HepG2 (cell line): ENCODE measurements around the gene CD34. TPM values are rescaled to one million over a fixed set of nuclear protein-coding genes. Genes with fewer than 3 reads are reported as not detected.

Source experiments
- ATAC-seq: fragments of 200-7000 bp; cut with Tn5 transposase; 3 replicates; pipeline ENCODE4 v1.9.1; 2020; ENCODE audit warnings: mild to moderate bottlenecking, moderate library complexity
- BruUV-seq: library from RNA; stranded (reverse); fragments of 400-500 nt; replicated peaks from 2 replicates; lab custom pipeline; 2021; lab: Mats Ljungman, UMichigan
- CTCF ChIA-PET: fragments of 300-600 bp; formaldehyde crosslinking; extraction: SDS; loops from one replicate; lab custom pipeline; 2021; ENCODE audit warnings: low total read pairs, inconsistent platforms, low intra/inter-chr PET ratio; lab: Yijun Ruan, JAX
- POLR2A ChIA-PET: fragments of 350-600 bp; sonication (Branson Sonifier 250); formaldehyde crosslinking; loops from one replicate; lab custom pipeline; 2020; ENCODE audit warnings: antibody characterized with exemption, inconsistent platforms; lab: Yijun Ruan, JAX
- DNase-seq: peaks from one replicate; pipeline ENCODE4 v3.0.0-alpha.2; 2015; ENCODE audit warnings: low spot score
- FAIRE-seq: peaks from 3 replicates; lab custom pipeline; 2011; peaks lifted over from hg19 to GRCh38; lab: Jason Lieb, UNC
- H2AFZ ChIP-seq: one replicate; pipeline ENCODE4 v1.6.1; 2011; ENCODE audit warnings: low read length, inconsistent platforms
- H3K27ac ChIP-seq: fragments of 300-600 bp; 3 replicates; pipeline ENCODE4 v1.8.0; 2011; ENCODE audit warnings: mixed run types, mild to moderate bottlenecking, mixed read lengths, low read length, inconsistent platforms; ENCODE audit not compliant: insufficient read depth; ENCODE audit errors: extremely low read length
- H3K27me3 ChIP-seq, 2 experiments: fragments of 200-600 bp in 1 of 2; 2 replicates in 1 of 2; 3 replicates in 1 of 2; pipeline versions ENCODE4 v1.6.0 to v1.8.0; 2011; ENCODE audit warnings: low read length in 2 of 2, mild to moderate bottlenecking in 2 of 2, moderate library complexity in 2 of 2, inconsistent platforms in 1 of 2; ENCODE audit not compliant: insufficient read depth in 2 of 2, control insufficient read depth in 1 of 2
- H3K36me3 ChIP-seq, 2 experiments: fragments of 200-600 bp in 1 of 2; replicated peaks in 1 of 2; 2 replicates in 1 of 2; 3 replicates in 1 of 2; pipeline versions ENCODE4 v1.5.1 to v1.8.0; 2011; ENCODE audit warnings: low read length in 2 of 2, inconsistent platforms in 1 of 2; ENCODE audit not compliant: insufficient read depth in 2 of 2, control insufficient read depth in 1 of 2
- H3K4me1 ChIP-seq: 2 replicates; pipeline ENCODE4 v1.5.1; 2012; ENCODE audit warnings: low read length, inconsistent platforms; ENCODE audit not compliant: insufficient read depth
- H3K4me2 ChIP-seq: 2 replicates; pipeline ENCODE4 v1.6.0; 2011; ENCODE audit warnings: low read depth, low read length, inconsistent platforms
- H3K4me3 ChIP-seq, 3 experiments: fragments of 200-600 bp in 1 of 3; sonication (generic), shearing (Covaris generic) in 1 of 3; replicated peaks in 1 of 3; 2 replicates each; pipeline ENCODE4 v1.5.1; 2011 to 2016; ENCODE audit warnings: low read length in 3 of 3, inconsistent platforms in 2 of 3, low read depth in 2 of 3, mild to moderate bottlenecking in 2 of 3, control low read depth in 1 of 3, mixed read lengths in 1 of 3; ENCODE audit not compliant: insufficient read depth in 1 of 3
- H3K79me2 ChIP-seq: one replicate; pipeline ENCODE4 v1.6.1; 2011; ENCODE audit warnings: low read length, inconsistent platforms; ENCODE audit not compliant: insufficient read depth
- H3K9ac ChIP-seq: 2 replicates; pipeline ENCODE4 v1.6.0; 2011; ENCODE audit warnings: mild to moderate bottlenecking, low read depth, low read length, inconsistent platforms; ENCODE audit not compliant: insufficient read depth
- H3K9me3 ChIP-seq: 2 replicates; pipeline ENCODE4 v1.5.1; 2012; ENCODE audit warnings: mild to moderate bottlenecking, low read length
- H4K20me1 ChIP-seq: 2 replicates; pipeline ENCODE4 v1.6.0; 2011; ENCODE audit warnings: inconsistent platforms, mild to moderate bottlenecking, low read length, moderate library complexity; ENCODE audit not compliant: insufficient read depth
- PLRG1 ChIP-seq: fragments of 450-650 bp; conservative IDR thresholded peaks from 2 replicates; pipeline ENCODE4 v1.6.1; 2016
- ZNF337 ChIP-seq: sonication (generic); formaldehyde crosslinking; IDR thresholded peaks from 2 replicates; pipeline ENCODE4 v1.5.1; 2020; ENCODE audit warnings: missing genetic modification reagents, low read depth, mild to moderate bottlenecking, borderline replicate concordance
- ZNF768 ChIP-seq: sonication (generic); formaldehyde crosslinking; IDR thresholded peaks from 2 replicates; pipeline ENCODE4 v1.4.0; 2020; ENCODE audit warnings: missing genetic modification reagents
- WGBS: methylation state at CpG from one replicate; pipeline ENCODE4 v1.1.6; 2017; ENCODE audit warnings: low lambda C conversion rate; 5-methylcytosine and 5-hydroxymethylcytosine counted together
- in situ Hi-C: cut with HindIII; loops from 2 replicates; pipeline ENCODE4 v1.10.0; 2017; ENCODE audit warnings: low pct_unique_long_range_greater_than_20kb; ENCODE audit not compliant: extremely low pct_ligation_motif_present
- intact Hi-C: fragments of 100-400 bp; cut with micrococcal nuclease; formaldehyde crosslinking; loops from one replicate; pipeline ENCODE4 v1.10.0; 2022; ENCODE audit not compliant: unreplicated experiment
- polyA plus RNA-seq, 8 experiments: library from polyadenylated mRNA; depleted of rRNA in 3 of 8; stranded (reverse) in 7 of 8; unstranded in 1 of 8; fragments of >200 nt; fragmentation: Illumina TruSeq in 4 of 8; extraction: Trizol in 4 of 8; gene quantifications; 2 replicates each; pipeline versions ENCODE4 v1.2.1 to v1.2.3, GENCODE V29; 2011 to 2016; ENCODE audit warnings: low read depth in 4 of 8, missing spikeins in 1 of 8, mixed read lengths in 1 of 8; ENCODE audit not compliant: insufficient read depth in 1 of 8
- total RNA-seq, 5 experiments: library from RNA; depleted of rRNA; stranded (reverse); fragments of >200 nt; fragmentation: Illumina TruSeq; extraction: Trizol; gene quantifications; 2 replicates each; pipeline ENCODE4 v1.2.3, GENCODE V29; 2016; ENCODE audit warnings: low read depth in 1 of 5

The CD34 gene
- total and polyA plus RNA-seq, 2 of the 13 experiments (the other 11 are each of a cell fraction or from before 2014, with no cell fraction given) = not detected

- intact Hi-C loops (no loop called here), in situ Hi-C loops (no loop called here)
- Histone ChIP-seq H3K4me1 (no peaks in the 10 kb centered on the region), H4K20me1 (no peaks in the 10 kb centered on the region), H3K4me2 (no peak overlapping the region), H3K36me3 (no peaks in the 10 kb centered on the region), H3K79me2 (no peaks in the 10 kb centered on the region), H3K27me3 (peaks cover 0 to 9% of the 10 kb centered on the region in 2 experiments; a peak in 2 of 5 replicates), H3K4me3 (no peak overlapping the region), H3K9me3 (no peaks in the 10 kb centered on the region), H2AFZ (no peak overlapping the region), H3K27ac (no peak overlapping the region), H3K9ac (no peak overlapping the region)
- DNase-seq (no peak), ATAC-seq (no peak), FAIRE-seq (no peak)
- WGBS = 0% methylated on average over 3 of the region's 3 CpGs
- BruUV-seq = no TSS peak
- ChIA-PET POLR2A (no interaction called here), CTCF (no interaction called here)
- TF ChIP-seq ZNF337 (CRISPR knock-in tag) (no peak), PLRG1 (no peak)
Observed at GRCh38 chr1:207949571-207950195, 38.8 kb upstream of the CD34 start.

GRCh38 chr1:207948536-207949250 is 37.8 kb upstream of the CD34 start:
- Histone ChIP-seq H3K9me3 (no peaks in the 10 kb centered on the region), H4K20me1 (no peaks in the 10 kb centered on the region)
- DNase-seq = no peak
- no peak for TF ChIP-seq ZNF768 (CRISPR knock-in tag)
- TF ChIP-seq, all 625 proteins: peak for 0
- no peaks in the 10 kb centered on the region for H3K79me2 ChIP-seq
- CTCF ChIA-PET = no interaction called here
- H3K4me1 ChIP-seq = no peaks in the 10 kb centered on the region
- H3K4me3 ChIP-seq = no peak overlapping the region
- H2AFZ ChIP-seq = no peak overlapping the region
- no peak overlapping the region for H3K4me2 ChIP-seq
- no peak overlapping the region for H3K9ac ChIP-seq
- intact Hi-C loops (no loop called here), in situ Hi-C loops (no loop called here)
- 2% methylated on average over 3 of the region's 3 CpGs for WGBS
- 0 out of 5 replicates have a peak, but pooled peaks cover 0 to 2% of the 10 kb centered on the region in 2 experiments for H3K27me3 ChIP-seq
- no peaks in the 10 kb centered on the region for H3K36me3 ChIP-seq
- no peak overlapping the region for H3K27ac ChIP-seq
- FAIRE-seq = no peak
- POLR2A ChIA-PET = no interaction called here
- BruUV-seq = no TSS peak
- ATAC-seq = no peak
